ENCODE measurements around the gene GATA5. TPM values are rescaled to one million over a fixed set of nuclear protein-coding genes. Genes with fewer than 3 reads are reported as not detected.

The GATA5 gene
- total RNA-seq, 1 donor from 2014 or later: not detected

- Mint-ChIP-seq H3K4me3 (ENCODE audit: unreplicated experiment) (no peak overlapping the region), H3K9me3 (ENCODE audit: unreplicated experiment) (no peaks in the 10 kb centered on the region), H3K4me1 (ENCODE audit: unreplicated experiment) (peaks cover 2% of the 10 kb centered on the region), H3K36me3 (ENCODE audit: unreplicated experiment) (no peaks in the 10 kb centered on the region), H3K27ac (ENCODE audit: unreplicated experiment) (no peak overlapping the region), H3K27me3 (ENCODE audit: unreplicated experiment) (peaks cover 42% of the 10 kb centered on the region)
- no peak for TF ChIP-seq CTCF (IDR thresholded peaks at IDR 0.05)
- DNase-seq (ENCODE audit: extremely low spot score, unreplicated experiment): no peak
Measured at GRCh38 chr20:62470001-62470400, 5.8 kb downstream of the GATA5 start.

GRCh38 chr20:62469352-62469751, 6.4 kb downstream of the GATA5 start:
- no peak overlapping the region for H3K27ac Mint-ChIP-seq (ENCODE audit: unreplicated experiment)
- TF ChIP-seq CTCF (IDR thresholded peaks at IDR 0.05): no peak
- no peaks in the 10 kb centered on the region for H3K4me1 Mint-ChIP-seq (ENCODE audit: unreplicated experiment)
- H3K9me3 Mint-ChIP-seq (ENCODE audit: unreplicated experiment): no peaks in the 10 kb centered on the region
- H3K4me3 Mint-ChIP-seq (ENCODE audit: unreplicated experiment): no peak overlapping the region
- peaks cover 39% of the 10 kb centered on the region for H3K27me3 Mint-ChIP-seq (ENCODE audit: unreplicated experiment)
- no peak for DNase-seq (ENCODE audit: extremely low spot score, unreplicated experiment)
- H3K36me3 Mint-ChIP-seq (ENCODE audit: unreplicated experiment): no peaks in the 10 kb centered on the region

GRCh38 chr20:62466806-62467537, 8.8 kb downstream of the GATA5 start:
- no peak for TF ChIP-seq CTCF (IDR thresholded peaks at IDR 0.05)
- Mint-ChIP-seq H3K4me3 (ENCODE audit: unreplicated experiment) (no peak overlapping the region), H3K9me3 (ENCODE audit: unreplicated experiment) (no peaks in the 10 kb centered on the region), H3K4me1 (ENCODE audit: unreplicated experiment) (no peaks in the 10 kb centered on the region), H3K36me3 (ENCODE audit: unreplicated experiment) (no peaks in the 10 kb centered on the region), H3K27ac (ENCODE audit: unreplicated experiment) (no peak overlapping the region), H3K27me3 (ENCODE audit: unreplicated experiment) (peaks cover 22% of the 10 kb centered on the region)
- DNase-seq (ENCODE audit: extremely low spot score, unreplicated experiment): no peak

GRCh38 chr20:62466072-62466760, 9.6 kb downstream of the GATA5 start:
- Mint-ChIP-seq H3K4me1 (ENCODE audit: unreplicated experiment) (no peaks in the 10 kb centered on the region), H3K36me3 (ENCODE audit: unreplicated experiment) (no peaks in the 10 kb centered on the region), H3K27me3 (ENCODE audit: unreplicated experiment) (peaks cover 20% of the 10 kb centered on the region), H3K9me3 (ENCODE audit: unreplicated experiment) (no peaks in the 10 kb centered on the region), H3K27ac (ENCODE audit: unreplicated experiment) (no peak overlapping the region), H3K4me3 (ENCODE audit: unreplicated experiment) (no peak overlapping the region)
- no peak for TF ChIP-seq CTCF (IDR thresholded peaks at IDR 0.05)
- no peak for DNase-seq (ENCODE audit: extremely low spot score, unreplicated experiment)

- Mint-ChIP-seq H3K4me1 (ENCODE audit: unreplicated experiment) (no peaks in the 10 kb centered on the region), H3K9me3 (ENCODE audit: unreplicated experiment) (no peaks in the 10 kb centered on the region), H3K36me3 (ENCODE audit: unreplicated experiment) (no peaks in the 10 kb centered on the region), H3K27me3 (ENCODE audit: unreplicated experiment) (peaks cover 11% of the 10 kb centered on the region), H3K27ac (ENCODE audit: unreplicated experiment) (no peak overlapping the region), H3K4me3 (ENCODE audit: unreplicated experiment) (no peak overlapping the region)
- no peak for DNase-seq (ENCODE audit: extremely low spot score, unreplicated experiment)
- TF ChIP-seq CTCF (IDR thresholded peaks at IDR 0.05): no peak
Measured at GRCh38 chr20:62464990-62465389, 10.8 kb downstream of the GATA5 start.

All from osteocyte (in vitro differentiated cells).